ENCODE data around the gene ANAPC16.
"Not testable (repeated sequence)": the region's sequence is repeated elsewhere in the genome, so short reads cannot be mapped to it uniquely, and the experiment has no call there.

The ANAPC16 gene

DNA sequence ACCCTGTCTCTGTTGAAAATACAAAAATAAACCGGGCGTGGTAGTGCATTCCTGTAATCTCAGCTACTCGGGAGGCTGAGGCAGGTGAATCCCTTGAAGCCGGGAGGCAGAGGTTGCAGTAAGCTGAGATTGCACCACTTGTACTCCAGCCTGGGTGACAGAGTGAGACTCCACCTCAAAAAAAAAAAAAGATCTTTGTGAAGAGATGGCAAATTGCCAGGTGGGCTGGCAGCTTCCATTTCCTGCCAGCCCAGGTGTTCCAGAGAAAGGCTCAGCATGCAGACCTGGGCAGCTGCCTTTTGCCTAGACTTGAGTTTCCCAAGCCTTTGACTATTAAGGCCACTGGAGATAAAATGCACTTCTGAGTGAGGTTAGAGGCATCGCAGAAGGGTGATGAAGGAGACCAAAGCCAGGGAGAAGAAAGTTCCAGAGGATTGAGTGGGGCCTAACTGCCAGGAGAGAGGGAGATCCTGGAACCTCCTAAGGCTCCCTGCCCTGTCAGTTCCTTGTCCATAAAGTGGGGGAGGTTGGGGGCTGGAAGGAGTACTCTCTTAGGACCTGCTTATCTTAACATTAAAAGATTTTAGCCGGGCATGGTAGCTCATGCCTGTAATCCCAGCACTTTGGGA, 47.9 kb downstream of the ANAPC16 start:
- no peak for DNase-seq (ENCODE audit: low read depth in 2 of 2)

DNA sequence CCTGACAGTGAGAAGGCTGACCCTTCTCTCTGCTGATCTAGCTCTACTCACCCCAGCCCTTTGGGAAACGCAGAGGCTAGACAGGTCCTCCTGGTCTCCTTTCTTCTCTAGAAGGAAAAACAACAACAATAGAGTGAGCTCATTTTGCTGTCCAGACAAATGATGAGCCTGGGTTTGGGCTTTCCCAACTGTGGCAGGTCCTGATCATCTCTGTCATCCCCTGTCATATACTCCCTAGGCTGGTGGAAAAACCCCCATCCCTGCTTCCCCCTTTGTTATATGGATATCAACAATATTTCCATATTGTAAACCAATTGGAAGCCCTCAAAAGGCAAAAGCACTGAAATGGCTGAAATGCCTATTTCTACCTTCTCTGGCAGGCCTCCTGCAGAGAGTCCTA, 48.7 kb downstream of the ANAPC16 start:
- no peak for DNase-seq (ENCODE audit: low read depth in 2 of 2)

GRCh38 chr10:72265508-72265907, 49.7 kb downstream of the ANAPC16 start:
- DNase-seq (ENCODE audit: low read depth in 2 of 2): no peak

- no peak for DNase-seq (ENCODE audit: low read depth in 2 of 2)
Observed at GRCh38 chr10:72265990-72266865, 50.4 kb downstream of the ANAPC16 start.

DNA sequence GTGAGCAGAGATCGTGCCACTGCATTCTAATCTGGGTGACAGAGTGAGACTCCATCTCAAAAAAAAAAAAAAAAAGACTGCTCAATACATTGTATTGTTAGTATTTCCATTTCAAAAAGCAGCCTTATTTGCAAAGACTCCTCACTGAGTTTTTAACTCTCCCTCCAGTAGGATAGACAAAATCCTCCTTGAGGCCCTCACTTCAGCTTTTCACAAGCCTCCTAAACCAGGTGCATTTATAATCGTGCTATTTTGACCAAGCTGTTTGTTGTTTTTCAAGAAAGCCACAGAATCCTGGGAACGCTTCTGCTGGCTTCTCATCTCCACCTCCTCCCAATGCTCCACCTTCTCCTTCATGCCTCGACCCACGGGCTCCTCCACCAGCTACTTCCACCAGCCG, 51.6 kb downstream of the ANAPC16 start:
- no peak for DNase-seq (ENCODE audit: low read depth in 2 of 2)

- DNase-seq (ENCODE audit: low read depth in 2 of 2): no peak
Observed at GRCh38 chr10:72267819-72268399, 52.1 kb downstream of the ANAPC16 start.

- not testable (repeated sequence) for DNase-seq (ENCODE audit: low read depth in 2 of 2)
Observed at GRCh38 chr10:72268475-72269200, 52.8 kb downstream of the ANAPC16 start.

- no peak for DNase-seq (ENCODE audit: low read depth in 2 of 2)
Observed at GRCh38 chr10:72270607-72271281, 54.9 kb downstream of the ANAPC16 start.

DNA sequence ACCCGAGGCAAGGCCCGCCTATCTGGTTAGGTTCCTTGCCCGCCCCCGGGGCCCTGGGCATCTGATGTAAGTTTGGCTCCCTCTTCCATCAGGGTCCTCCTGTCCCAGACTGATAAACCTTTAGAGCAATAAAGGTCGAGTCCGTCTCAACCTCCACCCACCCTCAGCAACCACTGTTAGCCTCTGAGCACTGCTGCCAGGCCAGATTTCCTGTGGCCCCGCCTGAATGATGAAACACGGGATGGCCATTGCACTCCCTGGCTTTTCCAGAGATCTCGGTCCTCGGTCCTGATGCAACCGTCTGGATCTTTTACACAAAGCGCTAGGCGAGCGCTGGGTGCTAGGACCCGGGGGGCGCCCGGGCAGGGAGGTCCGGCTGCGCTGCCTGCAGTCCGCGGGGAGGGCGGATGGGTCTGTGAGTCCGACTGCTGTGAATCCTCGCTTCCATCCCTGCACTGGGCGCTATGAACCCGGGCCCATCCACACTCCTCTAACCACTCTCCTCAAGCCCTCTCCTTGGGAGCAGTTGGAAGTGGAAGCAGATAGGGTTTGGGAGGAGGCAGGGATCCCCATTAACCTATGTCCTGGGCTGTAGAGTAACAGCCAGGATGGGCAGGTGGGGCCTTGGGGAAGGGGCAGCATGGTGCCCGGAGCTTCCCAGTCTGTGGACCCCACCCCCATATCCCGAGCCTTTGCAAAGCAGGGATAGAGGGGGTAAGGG, 57.0 kb downstream of the ANAPC16 start:
- DNase-seq (ENCODE audit: low read depth in 2 of 2): peak; percentile 96 to 97

- DNase-seq (ENCODE audit: low read depth in 2 of 2): peak; percentile 99
Observed at GRCh38 chr10:72273410-72274212, 57.8 kb downstream of the ANAPC16 start, which contains the start of gene DDIT4. TSS of gene DDIT4 (plus strand) at chr10:72273924. CDS start at chr10:72274217, 293 bp downstream.

GRCh38 chr10:72274213-72274729, 58.5 kb downstream of the ANAPC16 start:
- no peak for DNase-seq (ENCODE audit: low read depth in 2 of 2)

GRCh38 chr10:72274730-72275350, 59.0 kb downstream of the ANAPC16 start:
- DNase-seq (ENCODE audit: low read depth in 2 of 2): no peak

- DNase-seq (ENCODE audit: low read depth in 2 of 2): no peak
Observed at GRCh38 chr10:72275351-72276012, 59.7 kb downstream of the ANAPC16 start.

- no peak for DNase-seq (ENCODE audit: low read depth in 2 of 2)
Observed at GRCh38 chr10:72276013-72276387, 60.2 kb downstream of the ANAPC16 start.

DNA sequence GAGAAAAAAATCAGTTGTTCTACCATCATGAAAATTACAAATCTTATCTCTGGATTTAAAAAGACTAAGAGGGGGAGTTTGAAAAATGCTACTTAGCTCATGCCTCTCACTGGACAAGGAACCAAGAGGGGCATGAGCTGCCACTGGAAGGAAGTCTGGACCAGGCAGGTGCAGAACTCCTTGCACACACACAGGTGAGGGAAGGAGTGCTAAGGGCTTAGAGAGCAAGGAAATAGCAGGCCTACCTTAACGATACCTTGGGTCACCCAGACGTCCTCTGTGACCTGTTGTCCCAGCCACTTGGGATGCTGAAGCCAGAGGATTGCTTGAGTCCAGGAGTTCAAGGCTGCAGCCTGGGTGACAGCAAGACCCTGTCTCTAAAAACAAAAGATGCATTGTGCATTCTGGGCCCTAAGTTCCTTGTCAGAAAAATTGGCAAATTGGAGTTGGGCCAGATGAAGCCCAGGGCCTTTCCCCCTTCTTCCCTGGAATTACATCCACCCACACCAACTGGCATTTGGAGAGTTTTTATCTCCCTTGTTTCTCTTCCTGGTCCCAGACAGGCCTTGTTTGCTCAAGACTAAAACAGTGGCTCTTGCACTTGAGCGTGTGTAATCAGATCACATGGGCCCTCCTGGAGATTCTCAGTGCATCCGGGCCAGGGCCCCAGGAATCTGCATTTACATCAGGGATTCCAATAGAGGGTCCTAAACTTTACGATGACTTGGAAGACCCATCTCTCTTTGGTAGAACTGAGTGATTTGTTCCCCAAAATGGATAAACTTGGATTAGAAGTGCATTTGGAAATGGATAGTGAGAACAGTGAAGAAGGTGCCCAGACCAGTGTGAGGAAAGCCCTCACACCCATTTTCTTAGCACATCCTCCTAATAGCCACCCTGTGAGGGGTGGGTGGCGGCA, 60.9 kb downstream of the ANAPC16 start:
- DNase-seq (ENCODE audit: low read depth in 2 of 2): peak in 1 of 2 experiments; percentile 68

- no peak for DNase-seq (ENCODE audit: low read depth in 2 of 2)
Observed at GRCh38 chr10:72277340-72277995, 61.7 kb downstream of the ANAPC16 start.

Data from fibroblast of skin of left biceps (primary cell).